Activated CD4-positive, alpha-beta T cell treated with anti-CD3 and anti-CD28 coated beads for 36 hours (primary cell): Measurements from ENCODE around the gene SERGEF. TPM values are rescaled to one million over a fixed set of nuclear protein-coding genes. Genes with fewer than 3 reads are reported as not detected.

Experiments used
- ATAC-seq: fragments of 200-7000 bp; cut with Tn5 transposase; one replicate; pipeline ENCODE4 v1.10.0; 2021; ENCODE audit warnings: mild to moderate bottlenecking, moderate library complexity
- CTCF ChIA-PET: fragments of 350-600 bp; sonication (Branson Sonifier 250); formaldehyde crosslinking; loops from one replicate; lab custom pipeline; 2021; ENCODE audit warnings: antibody characterized with exemption; lab: Charles Lee
- POLR2A ChIA-PET: fragments of 350-600 bp; sonication (Branson Sonifier 250); formaldehyde crosslinking; loops from one replicate; lab custom pipeline; 2021; ENCODE audit warnings: antibody characterized with exemption, inconsistent platforms; lab: Charles Lee
- DNase-seq: peaks from one replicate; pipeline ENCODE4 v3.0.0-alpha.2; 2020
- H3K27ac Mint-ChIP-seq: one replicate; pipeline ENCODE4 v1.8.0; 2021; ENCODE audit warnings: mixed read lengths
- H3K27me3 Mint-ChIP-seq: one replicate; pipeline ENCODE4 v1.8.0; 2021; ENCODE audit warnings: mixed read lengths
- H3K36me3 Mint-ChIP-seq: one replicate; pipeline ENCODE4 v1.8.0; 2021; ENCODE audit warnings: low read depth, mixed read lengths
- H3K4me1 Mint-ChIP-seq: one replicate; pipeline ENCODE4 v1.8.0; 2021; ENCODE audit warnings: mixed read lengths
- H3K4me3 Mint-ChIP-seq: one replicate; pipeline ENCODE4 v1.8.0; 2021; ENCODE audit warnings: mild to moderate bottlenecking, moderate library complexity, mixed read lengths
- H3K9me3 Mint-ChIP-seq: one replicate; pipeline ENCODE4 v1.8.0; 2021; ENCODE audit warnings: low read depth, mixed read lengths
- intact Hi-C, 2 experiments: fragments of 100-400 bp; cut with DNase I in 1 of 2; cut with micrococcal nuclease in 1 of 2; formaldehyde crosslinking; loops; one replicate each; pipeline versions ENCODE4 v1.14.2 to v1.15.1; 2022 to 2024; cut with DNase I, micrococcal nuclease
- total RNA-seq, 2 experiments: library from RNA; stranded (reverse); gene quantifications; one replicate each; pipeline ENCODE4 v1.2.3, GENCODE V29; 2021

SERGEF gene
- total RNA-seq, 2 experiments from 2014 or later: 47.5 to 57.5 TPM

DNA sequence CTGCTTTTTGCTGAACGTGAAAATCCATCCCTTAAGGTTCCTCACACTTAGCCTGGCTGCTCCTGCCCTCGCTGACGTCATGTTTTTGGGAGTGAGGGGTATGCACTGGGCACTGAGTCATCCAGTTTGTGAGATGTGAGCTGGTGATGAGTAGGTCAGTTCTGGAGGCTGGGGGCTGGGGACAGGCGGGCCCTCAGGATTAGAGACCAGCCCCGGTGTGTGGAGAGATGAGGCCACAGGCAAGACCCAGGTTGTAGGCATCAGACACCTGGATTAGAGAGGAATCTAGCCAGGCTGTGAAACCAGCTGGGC is 269.1 kb downstream of the SERGEF start:
- intact Hi-C loops: no loop called here
- ATAC-seq (no peak), DNase-seq (no peak)
- no peak overlapping the region for H3K4me3 Mint-ChIP-seq
- H3K36me3 Mint-ChIP-seq: no peaks in the 10 kb centered on the region
- H3K27ac Mint-ChIP-seq: no peak overlapping the region
- peaks cover 7% of the 10 kb centered on the region for H3K27me3 Mint-ChIP-seq
- H3K9me3 Mint-ChIP-seq: no peaks in the 10 kb centered on the region
- CTCF ChIA-PET: interaction anchor here (1.6 kb wide), 1 partner anchor 13 kb away, joined by 14 read pairs; no protein-coding TSS in a partner anchor
- POLR2A ChIA-PET: no interaction called here
- no peaks in the 10 kb centered on the region for H3K4me1 Mint-ChIP-seq

DNA sequence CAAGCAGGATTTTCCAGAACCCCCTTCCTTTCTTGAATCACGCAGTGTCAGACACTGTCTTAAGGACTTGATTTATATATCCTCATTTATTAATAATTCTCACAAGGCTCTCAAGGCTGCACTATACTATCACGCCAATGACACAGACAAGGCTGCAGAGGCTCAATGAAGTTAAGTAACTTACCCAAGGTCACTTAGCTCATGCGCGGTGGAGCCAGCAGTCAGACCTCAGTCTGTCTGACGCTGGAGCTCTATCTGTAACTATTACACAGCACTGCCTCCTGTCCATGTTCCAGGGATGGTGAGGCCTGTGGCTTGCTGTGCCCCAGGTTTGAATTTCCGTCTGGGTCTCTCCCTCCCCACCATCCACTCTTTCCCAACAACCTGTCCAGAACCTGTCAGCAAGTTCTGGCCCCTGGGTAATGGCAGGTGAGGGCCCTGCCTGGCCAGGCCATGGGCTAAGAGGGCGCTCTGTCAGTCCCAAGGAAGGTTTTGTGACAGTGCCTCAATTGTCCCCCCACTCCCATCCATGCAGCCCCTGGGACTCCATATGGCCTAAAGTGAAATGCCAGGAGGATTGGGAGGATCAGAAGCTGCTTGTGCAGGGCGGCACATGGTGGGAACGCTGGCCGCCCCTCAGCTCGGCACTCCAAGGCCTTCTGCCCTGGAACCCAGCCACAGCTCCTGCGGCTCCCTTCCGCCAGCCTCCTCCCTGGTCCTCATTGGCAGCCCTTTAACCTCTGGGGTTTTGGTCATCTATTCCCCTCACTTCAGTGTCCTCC is 269.6 kb downstream of the SERGEF start:
- no peak overlapping the region for H3K27ac Mint-ChIP-seq
- H3K4me1 Mint-ChIP-seq: no peaks in the 10 kb centered on the region
- H3K27me3 Mint-ChIP-seq: peaks cover 10% of the 10 kb centered on the region
- intact Hi-C loops: no loop called here
- no peaks in the 10 kb centered on the region for H3K36me3 Mint-ChIP-seq
- ChIA-PET CTCF (interaction anchor here (1.6 kb wide), 1 partner anchor 12 kb away, joined by 14 read pairs; no protein-coding TSS in a partner anchor), POLR2A (no interaction called here)
- no peak overlapping the region for H3K4me3 Mint-ChIP-seq
- H3K9me3 Mint-ChIP-seq: no peaks in the 10 kb centered on the region
- no peak for DNase-seq
- no peak for ATAC-seq

GRCh38 chr11:17742019-17742418 is 270.8 kb downstream of the SERGEF start:
- no peak overlapping the region for H3K4me3 Mint-ChIP-seq
- POLR2A ChIA-PET: no interaction called here
- intact Hi-C loops: no loop called here
- H3K36me3 Mint-ChIP-seq: no peaks in the 10 kb centered on the region
- DNase-seq: no peak
- no peaks in the 10 kb centered on the region for H3K4me1 Mint-ChIP-seq
- no peaks in the 10 kb centered on the region for H3K9me3 Mint-ChIP-seq
- H3K27ac Mint-ChIP-seq: no peak overlapping the region
- ATAC-seq: no peak
- peaks cover 15% of the 10 kb centered on the region for H3K27me3 Mint-ChIP-seq
- CTCF ChIA-PET: interaction anchor here (1.4 kb wide), 1 partner anchor 11 kb away, joined by 4 read pairs; no protein-coding TSS in a partner anchor

GRCh38 chr11:17741487-17741886 is 271.4 kb downstream of the SERGEF start:
- ATAC-seq: no peak
- H3K27me3 Mint-ChIP-seq: peaks cover 21% of the 10 kb centered on the region
- H3K36me3 Mint-ChIP-seq: no peaks in the 10 kb centered on the region
- ChIA-PET POLR2A (no interaction called here), CTCF (interaction anchor here (1.4 kb wide), 1 partner anchor 10 kb away, joined by 4 read pairs; no protein-coding TSS in a partner anchor)
- intact Hi-C loops: no loop called here
- no peak for DNase-seq
- no peak overlapping the region for H3K4me3 Mint-ChIP-seq
- no peak overlapping the region for H3K27ac Mint-ChIP-seq
- H3K4me1 Mint-ChIP-seq: no peaks in the 10 kb centered on the region
- no peaks in the 10 kb centered on the region for H3K9me3 Mint-ChIP-seq

- Mint-ChIP-seq H3K27ac (no peak overlapping the region), H3K27me3 (peaks cover 22% of the 10 kb centered on the region), H3K4me1 (no peaks in the 10 kb centered on the region), H3K36me3 (no peaks in the 10 kb centered on the region), H3K9me3 (no peaks in the 10 kb centered on the region), H3K4me3 (no peak overlapping the region)
- ChIA-PET POLR2A (interaction anchor here (0.7 kb wide), 1 partner anchor 456 kb away, joined by 3 read pairs; no protein-coding TSS in a partner anchor), CTCF (interaction anchor here (1.6 kb wide), 1 partner anchor 11 kb away, joined by 4 read pairs; no protein-coding TSS in a partner anchor)
- ATAC-seq: no peak
- intact Hi-C loops: no loop called here
- no peak for DNase-seq
Observed at GRCh38 chr11:17740649-17741235, 272.1 kb downstream of the SERGEF start.

DNA sequence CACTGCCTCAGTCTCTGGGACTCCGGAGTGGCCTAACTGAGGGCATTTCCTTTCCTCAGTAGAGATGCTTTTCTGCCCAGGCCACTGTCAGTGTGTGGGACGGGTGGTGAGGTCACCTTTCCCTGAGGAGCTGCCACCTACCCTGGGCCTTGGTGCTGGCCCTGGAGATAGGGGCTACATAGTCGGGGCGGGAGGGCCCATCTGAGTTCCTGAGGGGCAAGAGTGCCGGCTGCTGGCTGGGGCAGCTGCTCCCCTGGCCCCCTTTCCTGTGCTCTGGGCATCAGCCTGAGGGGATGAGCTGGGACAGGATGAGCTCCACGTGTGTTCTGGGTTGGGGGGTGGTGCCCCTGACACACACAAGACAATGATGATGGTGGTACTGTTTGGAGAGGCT is 272.9 kb downstream of the SERGEF start:
- DNase-seq (no peak), ATAC-seq (no peak)
- Mint-ChIP-seq H3K4me1 (no peaks in the 10 kb centered on the region), H3K9me3 (no peaks in the 10 kb centered on the region), H3K36me3 (no peaks in the 10 kb centered on the region), H3K27me3 (peaks cover 22% of the 10 kb centered on the region), H3K4me3 (no peak overlapping the region), H3K27ac (no peak overlapping the region)
- ChIA-PET CTCF (interaction anchor here (1.6 kb wide), 1 partner anchor 11 kb away, joined by 4 read pairs; no protein-coding TSS in a partner anchor), POLR2A (no interaction called here)
- intact Hi-C loops: no loop called here

DNA sequence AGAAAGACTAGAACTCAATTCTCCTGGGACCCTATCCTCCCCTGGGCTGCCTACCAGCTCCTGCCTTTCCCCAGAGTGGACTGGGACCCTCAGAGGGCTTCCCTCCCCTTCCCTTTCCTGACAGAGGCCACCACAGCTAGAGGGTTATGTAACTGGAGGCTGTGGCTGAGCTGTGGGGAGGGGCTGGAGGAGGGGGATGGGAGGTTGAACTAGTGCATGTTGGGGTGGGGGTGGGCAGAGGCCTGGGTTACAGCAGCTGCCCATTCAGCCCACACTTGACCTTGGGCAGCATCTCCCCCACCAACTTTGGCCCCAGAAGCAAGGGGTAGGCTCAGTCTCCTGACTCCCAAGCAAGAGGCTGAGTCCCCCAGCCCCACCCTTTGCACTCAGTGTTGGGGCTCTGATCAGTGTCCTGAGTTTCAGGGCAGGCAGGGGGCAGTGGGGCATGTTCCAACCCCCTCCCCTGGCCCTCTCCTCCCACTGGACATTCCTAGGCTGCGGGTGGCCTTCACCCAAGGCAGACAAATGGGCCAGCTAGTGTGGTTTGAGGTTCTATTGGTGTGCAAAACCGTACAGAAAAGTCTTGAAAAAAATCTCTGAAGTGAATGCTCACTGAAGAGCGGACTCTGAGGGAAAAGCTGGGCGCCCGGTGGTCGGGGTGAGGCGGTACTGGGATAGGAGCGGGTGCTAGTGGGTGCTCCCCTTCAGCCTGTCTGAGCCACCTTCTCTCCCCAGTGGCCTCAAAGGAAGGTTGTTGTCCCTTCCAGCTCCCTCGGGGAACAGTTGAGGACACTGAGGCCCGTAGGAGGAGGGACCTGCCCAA is 274.5 kb downstream of the SERGEF start:
- H3K27ac Mint-ChIP-seq: no peak overlapping the region
- ChIA-PET CTCF (interaction anchor here (0.7 to 0.9 kb wide), 2 partner anchors 88 to 111 kb away, joined by 3 read pairs; no protein-coding TSS in a partner anchor), POLR2A (no interaction called here)
- H3K36me3 Mint-ChIP-seq: no peaks in the 10 kb centered on the region
- intact Hi-C loops: no loop called here
- peaks cover 30% of the 10 kb centered on the region for H3K27me3 Mint-ChIP-seq
- DNase-seq: no peak
- peaks cover 5% of the 10 kb centered on the region for H3K4me1 Mint-ChIP-seq
- no peak for ATAC-seq
- no peaks in the 10 kb centered on the region for H3K9me3 Mint-ChIP-seq
- H3K4me3 Mint-ChIP-seq: no peak overlapping the region

Other genes with a start within 250 kb of the SERGEF start
- under 1 TPM; 0.18 to 0.23 TPM for gene TPH1, start 33.2 kb upstream of the SERGEF start, total RNA-seq
- 10 to 100 TPM; 37.4 to 40.9 TPM for gene SAAL1, start 93.0 kb upstream of the SERGEF start, total RNA-seq
- not detected for gene MRGPRX3, start 119.5 kb upstream of the SERGEF start, total RNA-seq
- not detected for gene MRGPRX4, start 159.8 kb upstream of the SERGEF start, total RNA-seq
- gene SAA4, start 223.8 kb upstream of the SERGEF start, total RNA-seq: not detected
- gene SAA2, start 235.6 kb upstream of the SERGEF start, total RNA-seq: not detected